Cardiac septum (tissue), 1 donor: ENCODE results near the gene MARCHF2. TPM values are rescaled to one million over a fixed set of nuclear protein-coding genes. Genes with fewer than 3 reads are reported as not detected.
A peak's percentile ranks its signal among the peaks of the same experiment; 100 is the strongest.
"Not testable (repeated sequence)": the region's sequence is repeated elsewhere in the genome, so short reads cannot be mapped to it uniquely, and the experiment has no call there.

Experiments
- DNase-seq: peaks from one replicate; pipeline ENCODE4 v3.0.0-alpha.2; 2020; ENCODE audit warnings: low spot score
- intact Hi-C: fragments of 100-400 bp; cut with DNase I; formaldehyde crosslinking; loops from one replicate; pipeline ENCODE4 v1.14.0; 2022
- long read RNA-seq: library from polyadenylated mRNA; unstranded; transcript quantifications from one replicate; pipeline ENCODE4 v2.0.0, GENCODE V29; 2021
- total RNA-seq: library from RNA; stranded (reverse); fragmentation: NEBNext Ultra II Directional; extraction: Animal tissue kit (Norgen Biotek cat#: 25700); gene quantifications from one replicate; pipeline ENCODE4 v1.2.1, GENCODE V29; 2021
- donor health status: DM: no; HTN: no; CAD: no.

MARCHF2 gene
- 84.3 TPM for total RNA-seq
- long read RNA-seq, transcript MARCH2-201 (5 exons, 1,376 nt), result major isoform, 63 of 143 reads
- long read RNA-seq, partial matches to known transcripts, result 11 of 143 reads
- long read RNA-seq, other reads (novel, unspliced or antisense), result 67 of 143 reads

DNA sequence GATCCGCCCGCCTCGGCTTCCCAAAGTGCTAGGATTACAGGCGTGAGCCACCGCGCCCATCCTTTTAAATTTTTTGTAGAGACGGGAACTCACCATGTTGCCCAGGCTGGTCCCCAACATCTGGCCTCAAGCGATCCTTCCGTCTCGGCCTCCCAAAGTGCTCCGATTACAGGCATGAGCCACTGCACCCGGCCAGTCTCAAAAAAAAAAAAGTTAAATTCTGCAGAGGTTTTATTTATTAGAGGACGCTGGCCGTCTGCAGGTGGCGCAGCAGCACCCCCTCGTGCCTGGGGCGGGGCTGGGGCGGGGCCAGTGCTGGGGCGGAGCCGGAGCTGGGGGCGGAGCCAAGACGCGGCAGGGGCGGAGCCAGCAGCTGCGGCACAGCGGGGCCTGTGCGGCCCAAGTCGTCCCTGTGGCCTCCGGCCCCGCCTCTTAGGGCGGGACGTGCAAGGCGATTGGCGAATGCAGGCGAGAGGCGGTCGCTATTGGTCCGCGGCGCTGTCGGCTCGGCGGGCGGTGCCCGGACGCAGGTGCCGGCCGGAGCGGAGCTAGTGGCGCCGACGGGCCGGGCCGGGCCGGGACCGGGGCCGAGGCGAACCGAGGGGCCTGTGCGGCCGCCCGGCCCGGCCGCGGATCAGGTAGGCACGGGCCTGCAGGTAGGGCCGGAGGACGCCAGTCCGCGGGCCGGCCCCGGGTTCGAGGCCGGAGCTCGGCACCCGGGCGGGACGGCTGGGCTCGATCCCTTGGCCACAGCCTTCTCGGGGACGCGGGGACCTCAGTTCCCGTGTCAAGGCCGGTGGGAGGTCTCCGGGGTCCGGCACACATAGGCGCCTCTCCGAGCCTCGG lies at the start of gene MARCHF2:
Gene MARCHF2 (plus strand): TSS at position 523 of the 846 bp plus-strand sequence. CDS start 8,536 bp downstream, outside the sequence.
- DNase-seq, result peak; percentile 99

GRCh38 chr19:8363803-8364771 lies 49.0 kb upstream of the MARCHF2 start, which contains the start of gene ANGPTL4:
Gene ANGPTL4 (plus strand): TSS chr19:8364155. CDS start chr19:8364322, 167 bp downstream.
- DNase-seq, result peak; percentile 82
- intact Hi-C loops, result no loop called here

More for the DNA sequence above, at the start of gene MARCHF2:
- intact Hi-C loops, result loop anchor here (5.0 kb wide), 2 partner anchors 34 to 94 kb away; no protein-coding TSS in a partner anchor

- intact Hi-C loops, result no loop called here
- no peak for DNase-seq
These were observed 47.0 kb upstream of the MARCHF2 start for GRCh38 chr19:8366121-8366581.

- intact Hi-C loops, result no loop called here
These were observed 46.2 kb upstream of the MARCHF2 start for GRCh38 chr19:8366961-8367326.

DNA sequence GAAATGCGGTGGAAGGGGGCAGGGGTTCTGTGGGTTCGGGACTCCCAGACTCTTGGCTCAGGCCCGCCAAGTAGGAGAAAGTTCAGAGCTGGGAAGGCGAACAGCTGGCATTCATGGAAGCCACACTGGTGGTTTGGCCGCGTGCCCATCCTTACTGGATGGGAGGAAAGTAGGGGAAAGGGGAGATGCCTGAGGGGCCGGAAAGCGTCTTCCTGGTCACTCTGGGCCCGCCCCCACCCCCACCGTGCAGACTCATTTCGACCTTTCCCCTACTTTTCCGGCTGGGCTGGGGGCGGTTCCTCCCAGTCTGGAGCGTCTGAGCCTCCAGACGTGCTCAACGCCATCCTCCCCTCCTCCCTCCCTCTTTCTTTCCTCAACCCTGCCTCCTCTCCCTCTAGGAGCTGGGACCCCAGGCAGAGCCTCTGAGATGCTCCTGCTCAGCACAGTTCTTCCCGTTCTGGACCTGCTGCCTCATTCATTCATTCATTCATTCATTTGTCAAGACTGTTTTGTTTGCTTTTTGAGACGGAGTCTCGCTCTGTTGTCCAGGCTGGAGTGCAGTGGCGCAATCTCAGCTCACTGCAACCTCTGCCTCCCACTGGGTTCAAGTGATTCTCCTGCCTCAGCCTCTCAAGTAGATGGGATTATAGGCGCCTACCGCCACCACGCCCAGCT lies 45.6 kb upstream of the MARCHF2 start:
- intact Hi-C loops, result no loop called here
- peak; percentile 91 for DNase-seq

More at GRCh38 chr19:8366961-8367326, 46.2 kb upstream of the MARCHF2 start:
- no peak for DNase-seq

DNA sequence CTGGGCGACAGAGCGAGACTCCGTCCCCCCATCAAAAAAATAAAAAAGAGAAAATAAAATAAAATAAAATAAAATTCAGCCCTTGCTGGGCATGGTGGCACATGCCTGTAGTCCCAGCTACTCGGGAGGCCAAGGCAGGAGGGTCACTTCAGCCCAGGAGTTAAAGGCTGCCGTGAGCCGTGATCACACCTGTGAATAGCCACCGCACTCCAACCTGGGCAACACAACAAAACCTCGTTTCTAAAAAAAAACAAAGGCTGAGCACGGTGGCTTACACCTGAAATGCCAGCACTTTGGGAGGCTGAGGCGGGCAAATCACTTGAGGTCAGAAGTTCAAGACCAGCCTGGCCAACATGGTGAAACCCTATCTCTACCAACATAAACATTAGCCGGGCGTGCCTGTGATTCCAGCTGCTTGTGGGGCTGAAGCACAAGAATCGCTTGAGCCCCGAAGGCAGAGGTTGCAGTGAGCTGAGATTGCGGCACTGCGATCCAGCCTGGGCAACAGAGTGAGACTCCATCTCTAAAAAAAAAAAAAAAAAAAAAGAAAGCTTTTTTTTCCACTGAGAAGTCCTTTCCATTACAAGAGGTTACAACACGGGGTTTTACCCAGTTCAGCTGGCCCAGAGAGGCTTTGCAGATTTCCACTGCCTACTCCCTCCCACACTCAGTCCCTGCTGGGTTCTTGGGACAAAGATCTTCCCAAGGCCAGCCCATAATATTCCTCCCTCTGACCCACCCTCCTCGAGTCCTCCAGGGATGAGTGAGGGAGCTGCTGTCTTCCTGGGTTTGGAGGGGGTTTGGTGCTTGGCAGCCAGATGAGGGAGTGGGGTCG lies 42.7 kb upstream of the MARCHF2 start:
- no peak for DNase-seq
- intact Hi-C loops, result no loop called here

GRCh38 chr19:8371011-8371804 lies 41.9 kb upstream of the MARCHF2 start:
- intact Hi-C loops, result no loop called here
- no peak for DNase-seq

GRCh38 chr19:8373867-8374813 lies 39.0 kb upstream of the MARCHF2 start:
- DNase-seq, result no peak

GRCh38 chr19:8375766-8376165 lies 37.3 kb upstream of the MARCHF2 start:
- DNase-seq, intact Hi-C loops: not testable (repeated sequence)

More at GRCh38 chr19:8373867-8374813, 39.0 kb upstream of the MARCHF2 start:
- intact Hi-C loops, result no loop called here

DNA sequence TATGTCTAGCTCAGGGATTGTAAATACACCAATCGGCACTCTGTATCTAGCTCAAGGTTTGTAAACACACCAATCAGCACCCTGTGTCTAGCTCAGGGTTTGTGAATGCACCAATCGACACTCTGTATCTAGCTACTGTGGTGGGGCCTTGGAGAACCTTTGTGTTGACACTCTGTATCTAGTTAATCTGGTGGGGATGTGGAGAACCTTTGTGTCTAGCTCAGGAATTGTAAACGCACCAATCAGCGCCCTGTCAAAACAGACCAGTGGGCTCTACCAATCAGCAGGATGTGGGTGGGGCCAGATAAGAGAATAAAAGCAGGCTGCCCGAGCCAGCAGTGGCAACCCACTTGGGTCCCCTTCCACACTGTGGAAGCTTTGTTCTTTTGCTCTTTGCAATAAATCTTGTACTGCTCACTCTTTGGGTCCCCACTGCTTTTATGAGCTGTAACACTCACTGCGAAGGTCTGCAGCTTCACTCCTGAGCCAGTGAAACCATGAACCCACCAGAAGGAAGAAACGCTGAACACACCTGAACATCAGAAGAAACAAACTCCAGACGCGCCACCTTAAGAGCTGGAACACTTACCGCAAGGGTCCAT lies 36.6 kb upstream of the MARCHF2 start:
- intact Hi-C loops, DNase-seq: not testable (repeated sequence)

- intact Hi-C loops, result no loop called here
- DNase-seq, result no peak
These were observed 35.5 kb upstream of the MARCHF2 start for GRCh38 chr19:8377598-8377997.

DNA sequence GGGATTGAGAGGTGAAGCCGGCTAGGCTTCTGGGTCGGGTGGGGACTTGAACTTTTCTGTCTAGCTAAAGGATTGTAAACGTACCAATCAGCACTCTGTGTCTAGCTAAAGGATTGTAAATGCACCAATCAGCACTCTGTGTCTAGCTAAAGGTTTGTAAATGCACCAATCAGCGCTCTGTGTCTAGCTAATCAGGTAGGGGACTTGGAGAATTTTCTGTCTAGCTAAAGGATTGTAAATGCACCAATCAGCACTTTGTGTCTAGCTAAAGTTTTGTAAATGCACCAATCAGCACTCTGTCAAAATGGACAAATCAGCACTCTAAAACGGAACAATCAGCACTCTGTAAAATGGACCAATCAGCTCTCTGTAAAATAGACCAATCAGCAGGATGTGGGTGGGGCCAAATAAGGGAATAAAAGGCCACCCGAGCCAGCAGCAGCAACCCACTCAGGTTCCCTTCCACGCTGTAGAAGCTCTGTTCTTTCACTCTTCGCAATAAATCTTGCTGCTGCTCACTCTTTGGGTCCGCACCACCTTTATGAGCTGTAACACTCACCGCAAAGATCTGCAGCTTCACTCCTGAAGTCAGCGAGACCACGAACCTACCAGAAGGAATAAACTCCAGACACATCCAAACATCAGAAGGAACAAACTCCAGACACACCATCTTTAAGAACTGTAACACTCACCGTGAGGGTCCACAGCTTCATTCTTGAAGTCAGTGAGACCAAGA lies 33.8 kb upstream of the MARCHF2 start:
- intact Hi-C loops, result not testable (repeated sequence)

DNA sequence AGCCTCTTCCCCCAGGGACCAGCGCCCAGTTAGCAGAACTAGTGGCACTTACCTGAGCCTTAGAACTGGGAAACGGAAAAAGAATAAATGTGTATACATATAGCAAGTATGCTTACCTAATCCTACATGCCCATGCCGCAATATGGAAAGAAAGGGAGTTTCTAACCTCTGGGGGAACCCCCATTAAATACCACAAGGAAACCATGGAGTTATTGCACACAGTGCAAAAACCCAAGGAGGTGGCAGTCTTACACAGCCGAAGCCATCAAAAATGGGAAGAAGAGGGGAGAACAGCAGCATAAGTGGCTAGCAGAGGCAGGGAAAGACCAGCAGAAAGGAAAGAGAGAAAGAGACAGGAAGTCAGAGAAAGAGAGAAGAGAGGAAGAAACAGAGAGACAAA lies 28.5 kb upstream of the MARCHF2 start:
- DNase-seq, intact Hi-C loops: not testable (repeated sequence)

More for the DNA sequence above, 33.8 kb upstream of the MARCHF2 start:
- not testable (repeated sequence) for DNase-seq

DNA sequence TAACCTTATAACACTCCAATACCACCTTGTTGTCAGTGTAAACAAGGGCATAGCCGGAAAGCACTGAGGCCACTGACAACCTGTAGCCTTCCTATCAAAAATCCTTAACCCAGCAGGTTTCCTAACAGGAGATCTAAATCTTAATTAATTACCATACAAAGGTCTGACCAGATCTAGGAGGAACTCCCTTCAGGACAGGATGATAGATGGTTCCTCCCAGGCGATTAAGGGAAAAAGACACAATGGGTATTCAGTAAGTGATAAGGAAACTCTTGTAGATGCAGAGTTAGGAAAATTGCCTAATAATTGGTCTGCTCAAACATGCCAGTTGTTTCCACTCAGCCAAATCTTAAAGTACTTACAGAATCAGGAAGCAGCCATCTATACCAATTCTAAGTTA lies 28.0 kb upstream of the MARCHF2 start:
- DNase-seq, intact Hi-C loops: not testable (repeated sequence)

GRCh38 chr19:8385566-8385965 lies 27.5 kb upstream of the MARCHF2 start:
- DNase-seq, intact Hi-C loops: not testable (repeated sequence)
